ENCODE measurements around the gene PCED1B.
"Not testable (repeated sequence)": the region's sequence is repeated elsewhere in the genome, so short reads cannot be mapped to it uniquely, and the experiment has no call there.

The PCED1B gene

DNA sequence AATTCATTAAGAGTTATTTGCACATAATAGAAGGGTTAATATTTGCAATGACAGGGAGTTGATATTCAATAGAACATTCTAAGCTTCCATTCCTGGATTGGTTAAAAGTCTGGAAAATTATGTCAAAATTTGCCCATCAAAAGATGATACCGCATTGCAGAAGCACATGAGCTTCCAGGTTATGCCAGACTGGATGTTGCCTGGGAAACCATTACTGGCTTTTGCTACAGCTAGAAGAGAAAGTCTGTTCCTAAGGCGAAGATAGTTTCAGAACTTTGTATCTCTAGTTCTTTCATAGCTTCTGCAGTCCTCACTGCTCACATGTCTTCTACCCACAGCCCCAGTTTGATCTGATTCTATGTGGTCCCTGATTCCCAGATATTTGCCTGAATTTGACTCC, 122.8 kb downstream of the PCED1B start:
- no peak for DNase-seq (ENCODE audit: extremely low read depth in 1 of 2, low read depth in 1 of 2)

DNA sequence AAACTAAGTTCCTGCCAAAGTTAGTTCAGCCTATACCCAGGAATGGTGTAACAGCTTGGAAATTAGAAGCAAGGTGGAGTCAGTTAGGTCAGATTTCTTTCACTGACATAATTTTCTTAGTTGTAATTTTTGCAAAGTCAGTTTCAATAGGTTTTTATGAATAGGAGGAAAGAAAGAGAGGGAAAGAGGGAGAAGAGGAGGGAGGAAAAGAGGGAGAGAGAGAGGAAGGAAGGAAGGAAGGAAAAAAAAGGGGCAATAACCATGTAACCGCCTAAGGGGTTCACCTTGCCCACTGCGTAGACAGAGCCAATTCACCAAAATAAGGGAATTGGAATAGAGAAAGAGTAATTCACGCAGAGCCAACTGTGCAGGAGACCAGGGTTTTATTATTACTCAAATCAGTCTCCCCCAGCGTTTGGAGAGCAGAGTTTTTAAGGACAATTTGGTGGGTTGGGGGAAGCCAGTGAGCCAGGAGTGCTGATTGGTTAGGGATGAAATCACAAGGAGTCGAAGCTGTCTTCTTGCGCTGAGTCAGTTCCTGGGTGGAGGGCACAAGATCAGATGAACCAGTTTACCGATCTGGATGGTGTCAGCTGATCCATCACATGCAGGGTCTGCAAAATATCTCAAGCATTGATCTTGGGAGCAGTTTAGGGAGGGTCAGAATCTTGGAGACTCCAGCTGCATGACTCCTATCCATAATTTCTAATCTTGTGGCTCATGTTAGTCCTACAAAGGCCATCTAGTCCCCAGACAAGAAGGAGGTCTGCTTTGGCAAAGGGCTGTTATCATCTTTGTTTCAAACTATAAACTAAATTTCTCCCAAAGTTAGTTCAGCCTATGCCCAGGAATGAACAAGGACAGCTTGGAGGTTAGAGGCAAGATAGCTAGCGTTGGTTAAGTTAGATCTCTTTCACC, 126.4 kb downstream of the PCED1B start:
- DNase-seq (ENCODE audit: extremely low read depth in 1 of 2, low read depth in 1 of 2): no peak

DNA sequence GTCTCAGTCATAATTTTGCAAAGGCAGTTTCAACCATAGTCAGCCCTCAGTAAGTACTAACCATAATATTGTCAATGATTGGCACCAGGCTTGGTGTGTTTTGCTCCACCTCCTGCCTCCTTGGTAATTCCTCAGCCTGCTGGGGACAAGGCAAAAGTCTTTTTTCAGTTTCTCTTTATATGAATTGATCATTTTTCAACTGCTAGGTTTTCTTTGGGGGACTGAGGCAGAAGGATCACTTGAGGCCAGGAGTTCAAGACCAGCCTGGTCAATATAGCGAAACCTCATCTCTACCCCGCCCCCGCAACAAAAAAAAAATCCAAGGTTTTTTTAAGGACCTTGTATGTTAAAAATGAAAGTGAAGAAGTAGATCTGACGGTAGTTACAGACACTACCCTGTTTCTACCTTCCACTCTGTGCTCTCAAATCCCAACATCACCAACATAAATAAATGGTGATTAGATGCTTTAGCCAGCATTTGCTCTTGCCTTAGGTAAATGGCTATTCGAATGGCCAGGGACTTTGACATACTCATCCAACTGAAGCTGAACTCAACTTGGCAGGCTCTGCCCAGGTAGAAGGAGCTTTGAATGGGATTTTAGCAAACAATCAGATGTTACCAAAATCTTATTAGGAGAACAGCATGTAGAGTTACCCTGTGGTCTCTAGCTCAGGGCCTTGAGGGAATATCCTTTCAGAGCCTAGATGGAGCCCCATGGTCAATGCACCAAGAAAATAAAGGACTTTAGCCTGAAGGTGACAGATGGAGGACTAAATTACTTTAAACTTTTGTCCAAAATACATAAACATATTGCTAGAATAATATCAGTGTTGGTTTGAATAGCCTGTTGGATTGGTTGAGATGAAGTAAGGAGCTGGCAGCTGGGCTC, 127.3 kb downstream of the PCED1B start:
- DNase-seq (ENCODE audit: extremely low read depth in 1 of 2, low read depth in 1 of 2): no peak

DNA sequence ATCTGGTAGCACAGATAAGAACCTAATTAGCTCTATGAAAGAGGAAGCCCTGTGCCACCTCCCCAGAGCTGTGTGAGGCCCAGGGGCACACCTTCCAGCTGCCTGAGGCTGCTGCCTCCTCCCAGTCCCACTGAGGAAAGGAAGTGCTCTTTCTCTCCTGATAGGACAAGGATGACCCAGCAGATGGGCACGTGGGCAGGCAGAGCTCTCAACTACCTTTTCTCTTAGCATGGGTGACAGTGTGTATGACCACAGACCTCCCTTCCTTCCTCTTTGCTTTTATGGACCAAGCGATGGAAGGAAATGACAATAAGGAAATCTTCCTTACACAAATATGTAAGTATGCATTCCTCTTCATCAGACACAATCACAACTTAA, 127.9 kb downstream of the PCED1B start:
- no peak for DNase-seq (ENCODE audit: extremely low read depth in 1 of 2, low read depth in 1 of 2)

DNA sequence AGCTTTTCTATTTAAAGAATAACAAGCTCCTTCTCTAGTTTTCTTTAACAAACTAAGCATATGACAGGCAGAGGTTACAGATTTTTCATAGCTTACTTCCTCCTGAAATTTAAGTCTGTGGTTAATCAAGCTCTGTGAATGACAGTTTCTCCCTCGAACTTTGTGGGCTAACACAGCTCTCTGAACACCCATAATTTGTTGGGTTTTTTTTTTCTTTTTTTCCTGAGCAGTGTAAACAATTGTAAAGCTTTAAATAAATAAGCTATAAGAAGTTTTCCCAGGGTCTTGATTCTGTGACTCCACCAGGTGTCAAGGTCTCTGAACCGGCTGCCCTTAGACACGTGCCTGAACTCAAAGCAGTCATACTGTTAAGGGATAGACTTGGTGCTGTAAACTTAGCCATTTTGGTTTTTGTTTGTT, 128.4 kb downstream of the PCED1B start:
- DNase-seq (ENCODE audit: extremely low read depth in 1 of 2, low read depth in 1 of 2): no peak

DNA sequence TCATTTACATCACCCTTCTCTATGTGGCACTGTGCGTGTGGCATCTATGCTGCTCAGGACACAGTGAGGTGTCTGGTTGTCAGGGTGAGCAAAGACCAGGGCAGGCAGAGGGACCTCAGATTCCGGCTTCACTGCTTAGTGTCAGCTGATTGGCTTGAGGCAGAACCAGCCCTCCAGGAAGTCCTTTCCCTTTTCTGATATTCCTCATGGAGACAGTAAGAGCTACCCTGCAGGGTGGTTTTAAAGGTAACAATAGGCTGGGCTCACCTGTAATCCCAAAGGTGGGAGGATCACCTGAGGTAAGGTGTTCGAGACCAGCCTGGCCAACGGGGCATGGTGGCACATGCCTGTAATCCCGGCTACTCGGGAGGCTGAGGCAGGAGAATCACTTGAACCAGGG, 129.6 kb downstream of the PCED1B start:
- no peak for DNase-seq (ENCODE audit: extremely low read depth in 1 of 2, low read depth in 1 of 2)

DNA sequence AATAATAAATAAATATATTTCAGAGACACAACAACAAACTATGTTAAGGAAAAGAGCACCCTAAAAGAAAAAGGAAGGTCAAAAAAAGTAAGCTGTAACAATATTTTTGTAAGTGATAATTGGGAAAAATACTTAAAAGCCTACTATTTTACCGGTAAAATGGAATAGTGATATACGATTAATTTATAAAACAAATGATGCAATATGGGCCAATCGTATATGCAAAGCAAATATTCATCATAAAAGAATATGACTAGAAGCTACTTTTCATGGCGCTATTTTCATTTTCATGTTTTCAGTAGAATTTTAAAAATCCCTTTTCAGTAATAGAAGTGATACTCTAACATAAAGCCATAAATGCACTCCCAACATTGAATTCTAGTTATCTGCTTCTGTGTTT, 131.4 kb downstream of the PCED1B start:
- no peak for DNase-seq (ENCODE audit: extremely low read depth in 1 of 2, low read depth in 1 of 2)

DNA sequence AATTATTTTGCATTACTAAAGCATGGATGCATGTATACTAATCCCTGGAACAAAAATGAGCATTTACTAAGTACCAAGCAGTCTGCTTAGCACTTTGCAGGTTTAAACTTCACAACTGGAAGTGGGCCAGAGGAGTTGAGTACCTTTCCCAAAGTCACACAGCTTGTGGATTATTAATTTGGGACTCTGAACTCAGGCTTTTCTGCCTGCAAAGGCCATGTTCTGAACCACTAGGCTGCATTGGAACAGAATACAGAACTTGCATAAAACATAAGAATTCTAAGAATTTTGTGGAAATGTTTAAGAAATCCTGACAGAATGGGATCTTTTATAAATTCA, 133.2 kb downstream of the PCED1B start:
- DNase-seq (ENCODE audit: extremely low read depth in 1 of 2, low read depth in 1 of 2): no peak

DNA sequence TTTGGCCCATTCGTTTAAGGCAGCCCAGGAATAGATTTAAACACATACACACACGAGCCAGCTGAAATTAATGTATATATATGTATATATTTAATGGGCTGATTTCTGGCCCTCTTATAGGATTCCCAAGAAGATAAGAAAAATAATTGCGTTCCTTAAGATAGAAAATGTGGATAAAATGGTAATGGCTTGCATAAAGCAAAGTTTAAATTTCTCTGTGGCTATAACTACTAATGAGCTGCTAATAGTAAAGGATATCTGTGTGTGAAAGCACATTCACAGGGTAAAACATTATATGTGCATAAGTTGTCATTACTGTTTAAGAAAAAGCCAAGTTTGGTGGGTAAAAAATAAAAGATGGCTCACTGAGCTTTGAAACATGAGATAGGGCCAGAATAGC, 134.0 kb downstream of the PCED1B start:
- DNase-seq (ENCODE audit: extremely low read depth in 1 of 2, low read depth in 1 of 2): no peak

DNA sequence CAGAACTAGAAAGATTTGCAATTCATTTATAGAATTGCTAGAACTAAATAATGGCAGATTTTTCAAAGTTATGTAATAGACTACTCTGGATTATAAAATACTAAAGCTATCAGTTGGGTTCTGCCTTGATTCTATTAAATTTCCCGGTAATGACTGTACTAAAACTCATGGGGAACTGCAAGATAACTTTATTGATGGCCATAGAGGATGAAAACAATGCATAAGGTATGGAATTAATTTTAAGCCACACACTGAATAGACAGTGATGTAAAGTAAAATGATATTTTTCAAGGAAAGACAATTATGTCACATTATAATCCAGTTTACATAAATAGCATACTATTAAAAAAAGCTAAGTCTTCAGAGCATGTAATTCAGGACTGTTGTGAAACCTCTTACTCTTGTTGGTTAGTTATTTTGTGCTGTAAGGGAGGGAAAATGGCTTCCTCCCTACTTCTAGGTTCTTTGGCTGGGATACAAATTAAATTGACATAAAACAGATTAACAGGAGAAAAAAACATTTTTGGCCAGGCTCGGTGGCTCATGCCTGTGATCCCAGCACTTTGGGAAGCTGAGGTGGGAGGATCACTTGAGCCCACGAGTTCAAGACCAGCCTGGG, 134.7 kb downstream of the PCED1B start:
- DNase-seq (ENCODE audit: extremely low read depth in 1 of 2, low read depth in 1 of 2): no peak

DNA sequence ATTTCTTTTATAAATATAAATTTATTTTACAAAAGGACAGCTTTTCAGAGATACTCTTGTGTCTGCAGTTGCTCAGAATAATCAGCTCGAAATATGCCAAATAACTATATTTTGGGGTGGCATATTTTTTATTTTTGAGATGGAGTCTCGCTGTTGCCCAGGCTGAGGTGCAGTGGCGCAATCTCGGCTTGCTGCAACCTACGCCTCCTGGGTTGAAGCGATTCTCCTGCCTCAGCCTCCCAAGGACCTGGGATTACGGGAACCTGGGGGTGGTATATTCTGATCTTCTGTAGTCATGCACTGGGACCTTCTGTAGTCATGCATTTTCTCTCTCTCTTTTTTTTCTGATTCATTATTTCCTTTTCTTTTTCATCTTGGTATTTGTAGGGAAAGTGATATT, 135.3 kb downstream of the PCED1B start:
- no peak for DNase-seq (ENCODE audit: extremely low read depth in 1 of 2, low read depth in 1 of 2)

DNA sequence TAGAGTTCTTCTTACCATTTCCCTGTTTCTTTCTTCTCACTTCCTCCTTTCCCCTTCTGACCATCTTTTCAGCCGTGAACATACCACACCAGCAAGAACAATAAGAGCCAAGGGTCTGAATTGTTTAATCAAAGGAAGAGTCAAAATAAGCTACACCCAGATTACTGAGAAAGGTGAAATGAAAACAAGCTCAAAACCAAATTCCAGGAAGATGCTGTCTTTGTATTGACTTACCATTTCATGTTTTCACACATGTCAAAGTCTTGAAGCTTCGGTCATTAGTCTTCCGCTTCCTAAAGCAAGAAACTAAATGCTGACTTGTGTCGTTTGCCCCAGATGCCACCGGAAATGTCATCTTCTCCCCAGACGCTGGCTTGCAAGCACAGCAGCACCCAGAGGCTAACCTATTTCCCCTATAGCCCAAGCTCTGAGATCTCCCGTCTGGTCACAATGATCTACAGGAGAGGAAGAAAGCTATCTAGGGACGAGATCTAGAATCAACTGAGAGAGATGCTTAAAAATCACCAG, 136.8 kb downstream of the PCED1B start:
- DNase-seq (ENCODE audit: extremely low read depth in 1 of 2, low read depth in 1 of 2): peak in 1 of 2 donors; percentile 47

DNA sequence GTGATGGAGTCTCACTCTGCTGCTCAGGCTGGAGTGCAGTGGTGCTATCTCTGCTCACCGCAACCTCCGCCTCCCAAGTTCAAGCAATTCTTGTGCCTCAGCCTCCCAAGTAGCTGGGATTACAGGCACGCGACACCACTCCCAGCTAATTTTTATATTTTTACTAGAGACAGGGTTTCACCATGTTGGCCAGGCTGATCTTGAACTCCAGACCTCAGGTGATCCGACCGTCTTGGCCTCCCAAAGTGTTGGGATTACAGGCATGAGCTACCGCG, 138.1 kb downstream of the PCED1B start:
- not testable (repeated sequence) for DNase-seq (ENCODE audit: extremely low read depth in 1 of 2, low read depth in 1 of 2)

DNA sequence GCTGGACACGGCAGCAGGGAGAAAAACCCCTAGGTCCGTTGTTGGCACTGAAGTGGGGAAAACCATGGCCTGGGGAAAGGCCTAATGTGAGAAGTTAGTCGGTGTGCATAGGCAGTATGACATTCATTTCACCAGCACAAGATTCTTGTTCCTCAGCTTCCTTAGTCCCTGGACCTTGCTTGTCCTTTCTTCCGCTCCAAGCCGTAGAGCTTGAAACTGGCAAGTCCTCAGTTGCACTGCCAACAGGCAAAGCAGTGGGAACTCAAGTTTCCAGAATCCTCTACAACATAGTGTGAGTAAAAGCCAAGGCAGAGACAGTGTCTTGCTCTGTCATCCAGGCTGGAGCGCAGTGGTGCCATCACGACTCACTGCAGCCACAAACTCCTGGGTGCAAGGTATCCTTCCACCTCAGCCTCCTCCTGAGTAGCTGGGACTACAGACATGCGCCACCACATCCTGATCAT, 138.8 kb downstream of the PCED1B start:
- no peak for DNase-seq (ENCODE audit: extremely low read depth in 1 of 2, low read depth in 1 of 2)

DNA sequence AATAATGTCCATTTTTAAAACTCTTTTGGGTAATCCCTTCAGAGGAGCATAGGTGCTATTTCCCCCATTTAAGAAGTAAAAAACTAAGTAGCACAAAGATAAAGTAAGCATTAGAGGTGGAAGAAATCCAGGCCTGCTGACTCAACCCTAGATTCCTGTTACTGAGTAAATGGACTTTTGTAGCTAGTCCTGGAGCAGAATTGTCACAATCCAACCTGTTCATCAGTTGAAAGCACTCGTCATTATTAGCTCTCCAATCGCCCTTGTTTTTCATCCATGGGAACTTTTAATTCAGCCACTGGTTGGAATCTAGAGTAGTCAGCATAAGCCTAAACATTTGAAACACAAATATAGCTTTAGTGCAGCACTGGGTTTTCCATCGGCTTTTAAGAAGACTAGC, 139.8 kb downstream of the PCED1B start:
- no peak for DNase-seq (ENCODE audit: extremely low read depth in 1 of 2, low read depth in 1 of 2)

DNA sequence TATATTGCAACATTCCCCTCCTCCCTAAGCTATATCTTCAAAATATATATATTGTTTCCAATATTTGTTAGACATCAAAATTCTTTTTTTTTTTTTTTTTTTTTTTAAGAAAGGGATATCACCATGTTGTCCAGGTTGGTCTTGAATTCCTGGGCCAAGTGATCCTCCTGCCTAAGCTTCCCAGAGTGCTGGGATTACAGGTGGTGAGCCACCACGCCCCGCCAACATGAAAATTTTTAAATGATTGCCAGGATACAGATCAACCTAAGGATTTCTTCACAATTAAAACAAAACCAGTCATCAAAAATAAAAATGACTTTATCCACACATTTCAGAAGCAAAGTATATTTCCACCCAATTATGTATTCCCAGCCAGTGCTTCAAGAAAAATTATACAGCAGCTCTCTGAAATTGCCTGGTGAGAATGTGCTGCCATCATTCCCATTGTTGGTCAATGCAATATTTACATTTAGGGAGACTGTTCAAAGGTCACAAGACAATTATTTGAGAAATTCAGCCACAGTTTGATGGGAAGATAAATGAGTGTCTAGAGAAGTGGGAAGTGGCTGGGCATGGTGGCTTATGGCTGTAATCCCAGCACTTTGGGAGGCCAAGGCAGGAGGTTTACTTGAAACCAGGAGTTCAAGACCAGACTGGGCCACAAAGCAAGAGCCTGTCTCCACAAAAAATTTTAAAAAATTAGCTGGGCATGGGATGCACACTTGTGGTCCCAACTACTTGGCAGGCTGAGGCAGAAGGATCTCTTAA, 142.0 kb downstream of the PCED1B start:
- DNase-seq (ENCODE audit: extremely low read depth in 1 of 2, low read depth in 1 of 2): no peak

DNA sequence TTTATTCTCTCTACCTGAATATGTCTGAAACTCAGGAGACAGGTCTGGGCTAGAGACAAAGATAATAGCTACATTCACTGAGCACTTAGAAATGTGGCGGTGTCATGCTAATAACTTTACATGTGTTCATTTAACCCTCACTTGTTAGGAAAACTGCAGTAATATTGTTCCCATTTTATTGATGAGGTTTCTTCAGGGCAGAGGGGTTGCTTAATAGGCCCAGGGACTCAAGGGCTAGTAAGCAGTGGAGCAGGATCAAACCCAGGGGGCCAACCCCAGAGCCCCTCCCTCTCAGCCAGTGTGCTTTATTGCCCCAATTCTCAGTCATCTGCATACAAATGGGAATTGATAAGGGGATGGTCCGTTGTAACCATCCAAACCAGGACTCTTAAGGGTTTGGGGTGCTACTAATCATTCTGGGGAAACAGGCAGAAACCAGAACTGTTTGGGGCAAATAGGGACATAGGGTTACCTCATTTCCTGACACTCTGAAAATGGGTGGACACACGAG, 143.2 kb downstream of the PCED1B start:
- no peak for DNase-seq (ENCODE audit: extremely low read depth in 1 of 2, low read depth in 1 of 2)

DNA sequence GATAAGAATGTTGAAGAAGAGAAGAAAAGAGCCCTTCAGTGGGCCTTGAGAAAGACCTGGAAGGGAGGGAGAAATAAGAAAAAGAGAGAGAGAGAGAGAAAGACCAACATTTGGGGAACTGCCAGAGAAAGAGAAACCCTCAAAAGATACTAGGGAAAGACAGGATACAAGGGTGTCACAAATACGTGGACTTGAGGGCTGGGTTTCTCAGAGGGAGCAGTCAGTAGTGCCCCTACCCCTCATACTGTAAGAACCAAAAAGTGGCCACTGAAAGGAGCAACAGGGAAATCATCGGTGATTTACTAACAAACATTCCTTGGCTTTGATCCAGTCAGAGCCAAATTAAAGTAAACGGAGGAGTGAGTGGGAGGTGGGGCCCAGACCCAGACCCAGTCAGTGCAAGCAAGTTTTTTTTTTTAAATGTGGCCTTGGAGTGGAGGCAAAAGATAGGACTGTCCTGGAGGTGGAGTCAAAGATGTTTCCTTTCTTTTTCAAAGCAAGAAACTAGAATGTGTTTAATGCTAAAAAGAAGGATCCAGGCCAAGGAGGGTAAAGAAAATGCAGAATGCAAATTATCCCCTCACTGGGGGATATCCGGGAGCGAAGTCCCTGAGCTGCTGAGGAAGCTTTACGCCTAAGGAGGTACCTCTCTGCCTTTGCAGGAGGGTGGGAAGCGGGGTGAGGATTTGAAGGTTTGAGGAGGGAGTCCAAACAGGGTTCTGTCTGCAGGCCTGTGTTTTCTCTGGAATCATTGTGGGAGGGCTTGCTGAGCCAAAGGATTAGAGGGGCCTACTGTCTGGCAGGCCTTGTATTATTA, 143.8 kb downstream of the PCED1B start:
- DNase-seq (ENCODE audit: extremely low read depth in 1 of 2, low read depth in 1 of 2): no peak

DNA sequence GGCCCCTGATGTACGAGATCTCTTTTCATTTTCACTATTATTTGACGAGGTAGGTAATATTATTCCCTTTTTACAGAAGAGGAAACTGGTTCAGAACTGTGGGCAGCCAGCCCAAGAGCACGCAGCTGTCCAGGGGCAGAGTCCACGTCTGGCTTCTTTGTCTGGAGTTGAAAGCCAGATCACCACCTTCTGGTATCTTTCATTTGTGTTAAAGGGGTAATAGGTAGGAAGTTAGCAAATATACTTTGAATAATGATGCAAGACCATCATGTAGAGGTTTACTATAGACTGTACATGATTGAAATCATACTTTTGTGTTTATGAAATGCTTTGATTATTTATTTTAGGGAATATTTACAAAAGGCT, 144.4 kb downstream of the PCED1B start:
- DNase-seq (ENCODE audit: extremely low read depth in 1 of 2, low read depth in 1 of 2): no peak
